Activated T-helper 17 cell treated with anti-CD3 and anti-CD28 coated beads, Interleukin-2, amount 50 U/mL, for 72 hours (primary cell): Measurements from ENCODE around the gene GABRB3. TPM values are rescaled to one million over a fixed set of nuclear protein-coding genes. Genes with fewer than 3 reads are reported as not detected.

Source experiments
- ATAC-seq: fragments of 150-1000 bp; cut with Tn5 transposase; replicated peaks from 2 replicates; pipeline ENCODE4 v1.10.0; 2021; ENCODE audit warnings: mild to moderate bottlenecking, moderate library complexity
- H3K27ac Mint-ChIP-seq: one replicate; pipeline ENCODE4 v1.8.0; 2022; ENCODE audit warnings: mixed read lengths
- H3K27me3 Mint-ChIP-seq: one replicate; pipeline ENCODE4 v1.8.0; 2022; ENCODE audit warnings: mixed read lengths
- H3K36me3 Mint-ChIP-seq: one replicate; pipeline ENCODE4 v1.8.0; 2022; ENCODE audit warnings: low read depth, mild to moderate bottlenecking, mixed read lengths
- H3K4me1 Mint-ChIP-seq: one replicate; pipeline ENCODE4 v1.8.0; 2022; ENCODE audit warnings: mixed read lengths
- H3K4me3 Mint-ChIP-seq: one replicate; pipeline ENCODE4 v1.8.0; 2022; ENCODE audit warnings: mild to moderate bottlenecking, mixed read lengths
- H3K9me3 Mint-ChIP-seq: one replicate; pipeline ENCODE4 v1.8.0; 2022; ENCODE audit warnings: mixed read lengths
- total RNA-seq, 2 donors: library from RNA; stranded (reverse); gene quantifications; one replicate each; pipeline ENCODE4 v1.2.3, GENCODE V29; 2022

Gene GABRB3
- total RNA-seq, 2 donors from 2014 or later = 0.32 TPM; not detected in 1

GRCh38 chr15:26615188-26615926 lies 157.5 kb downstream of the GABRB3 start:
- no peak overlapping the region for H3K27ac Mint-ChIP-seq
- H3K36me3 Mint-ChIP-seq = no peaks in the 10 kb centered on the region
- no peak for ATAC-seq
- H3K9me3 Mint-ChIP-seq = peaks cover 16% of the 10 kb centered on the region
- H3K27me3 Mint-ChIP-seq = no peaks in the 10 kb centered on the region
- H3K4me3 Mint-ChIP-seq = no peak overlapping the region
- H3K4me1 Mint-ChIP-seq = no peaks in the 10 kb centered on the region

- Mint-ChIP-seq H3K4me1 (no peaks in the 10 kb centered on the region), H3K27ac (no peak overlapping the region), H3K9me3 (peaks cover 17% of the 10 kb centered on the region), H3K4me3 (no peak overlapping the region), H3K36me3 (no peaks in the 10 kb centered on the region), H3K27me3 (no peaks in the 10 kb centered on the region)
- no peak for ATAC-seq
These were observed 158.1 kb downstream of the GABRB3 start for GRCh38 chr15:26614734-26615133.

GRCh38 chr15:26598704-26599103 lies 174.2 kb downstream of the GABRB3 start:
- H3K36me3 Mint-ChIP-seq = no peaks in the 10 kb centered on the region
- no peak overlapping the region for H3K27ac Mint-ChIP-seq
- H3K27me3 Mint-ChIP-seq = no peaks in the 10 kb centered on the region
- no peaks in the 10 kb centered on the region for H3K4me1 Mint-ChIP-seq
- no peak overlapping the region for H3K4me3 Mint-ChIP-seq
- ATAC-seq = no peak
- peaks cover 27% of the 10 kb centered on the region for H3K9me3 Mint-ChIP-seq

- no peak for ATAC-seq
- no peak overlapping the region for H3K4me3 Mint-ChIP-seq
These were observed 177.3 kb downstream of the GABRB3 start for GRCh38 chr15:26595611-26596010.

GRCh38 chr15:26590676-26591075 lies 182.2 kb downstream of the GABRB3 start:
- peaks cover 7% of the 10 kb centered on the region for H3K9me3 Mint-ChIP-seq
- no peak for ATAC-seq
- H3K36me3 Mint-ChIP-seq = no peaks in the 10 kb centered on the region
- no peak overlapping the region for H3K4me3 Mint-ChIP-seq
- no peaks in the 10 kb centered on the region for H3K4me1 Mint-ChIP-seq
- H3K27ac Mint-ChIP-seq = no peak overlapping the region
- no peaks in the 10 kb centered on the region for H3K27me3 Mint-ChIP-seq

More at GRCh38 chr15:26595611-26596010, 177.3 kb downstream of the GABRB3 start:
- H3K4me1 Mint-ChIP-seq = no peaks in the 10 kb centered on the region
- no peaks in the 10 kb centered on the region for H3K36me3 Mint-ChIP-seq
- no peak overlapping the region for H3K27ac Mint-ChIP-seq
- H3K9me3 Mint-ChIP-seq = peaks cover 14% of the 10 kb centered on the region
- no peaks in the 10 kb centered on the region for H3K27me3 Mint-ChIP-seq

GRCh38 chr15:26582840-26583239 lies 190.0 kb downstream of the GABRB3 start:
- Mint-ChIP-seq H3K27me3 (no peaks in the 10 kb centered on the region), H3K27ac (no peak overlapping the region), H3K4me3 (no peak overlapping the region), H3K36me3 (no peaks in the 10 kb centered on the region), H3K9me3 (peaks cover 18% of the 10 kb centered on the region), H3K4me1 (no peaks in the 10 kb centered on the region)
- ATAC-seq = no peak

GRCh38 chr15:26580943-26581342 lies 191.9 kb downstream of the GABRB3 start:
- H3K27me3 Mint-ChIP-seq = no peaks in the 10 kb centered on the region
- ATAC-seq = no peak
- H3K4me1 Mint-ChIP-seq = no peaks in the 10 kb centered on the region
- H3K27ac Mint-ChIP-seq = no peak overlapping the region
- H3K9me3 Mint-ChIP-seq = peaks cover 17% of the 10 kb centered on the region
- H3K36me3 Mint-ChIP-seq = no peaks in the 10 kb centered on the region
- H3K4me3 Mint-ChIP-seq = no peak overlapping the region

- no peak for ATAC-seq
- Mint-ChIP-seq H3K27me3 (no peaks in the 10 kb centered on the region), H3K4me1 (no peaks in the 10 kb centered on the region), H3K27ac (no peak overlapping the region), H3K4me3 (no peak overlapping the region), H3K9me3 (peaks cover 3% of the 10 kb centered on the region), H3K36me3 (no peaks in the 10 kb centered on the region)
These were observed 200.1 kb downstream of the GABRB3 start for GRCh38 chr15:26572602-26573350.

- Mint-ChIP-seq H3K9me3 (peaks cover 3% of the 10 kb centered on the region), H3K27ac (no peak overlapping the region), H3K36me3 (no peaks in the 10 kb centered on the region), H3K27me3 (no peaks in the 10 kb centered on the region), H3K4me3 (no peak overlapping the region), H3K4me1 (no peaks in the 10 kb centered on the region)
- ATAC-seq = no peak
These were observed 201.5 kb downstream of the GABRB3 start for GRCh38 chr15:26571346-26571745.

GRCh38 chr15:26565542-26565941 lies 207.3 kb downstream of the GABRB3 start:
- H3K9me3 Mint-ChIP-seq = peaks cover 2% of the 10 kb centered on the region
- no peak for ATAC-seq
- no peak overlapping the region for H3K4me3 Mint-ChIP-seq
- H3K27ac Mint-ChIP-seq = no peak overlapping the region
- no peaks in the 10 kb centered on the region for H3K36me3 Mint-ChIP-seq
- no peaks in the 10 kb centered on the region for H3K4me1 Mint-ChIP-seq
- H3K27me3 Mint-ChIP-seq = no peaks in the 10 kb centered on the region

GRCh38 chr15:26564361-26564760 lies 208.5 kb downstream of the GABRB3 start:
- Mint-ChIP-seq H3K4me3 (no peak overlapping the region), H3K27ac (no peak overlapping the region), H3K36me3 (no peaks in the 10 kb centered on the region), H3K27me3 (no peaks in the 10 kb centered on the region), H3K4me1 (no peaks in the 10 kb centered on the region), H3K9me3 (no peaks in the 10 kb centered on the region)
- no peak for ATAC-seq

- Mint-ChIP-seq H3K27ac (no peak overlapping the region), H3K9me3 (no peaks in the 10 kb centered on the region), H3K4me1 (no peaks in the 10 kb centered on the region), H3K27me3 (no peaks in the 10 kb centered on the region), H3K4me3 (no peak overlapping the region), H3K36me3 (no peaks in the 10 kb centered on the region)
- no peak for ATAC-seq
These were observed 210.5 kb downstream of the GABRB3 start for GRCh38 chr15:26562336-26562735.

- H3K36me3 Mint-ChIP-seq = no peaks in the 10 kb centered on the region
- peaks cover 2% of the 10 kb centered on the region for H3K9me3 Mint-ChIP-seq
- H3K4me3 Mint-ChIP-seq = no peak overlapping the region
- no peaks in the 10 kb centered on the region for H3K4me1 Mint-ChIP-seq
- H3K27me3 Mint-ChIP-seq = no peaks in the 10 kb centered on the region
- no peak for ATAC-seq
- no peak overlapping the region for H3K27ac Mint-ChIP-seq
These were observed 211.0 kb downstream of the GABRB3 start for GRCh38 chr15:26561896-26562295.

GRCh38 chr15:26561130-26561529 lies 211.7 kb downstream of the GABRB3 start:
- no peaks in the 10 kb centered on the region for H3K27me3 Mint-ChIP-seq
- no peak overlapping the region for H3K4me3 Mint-ChIP-seq
- H3K9me3 Mint-ChIP-seq = peaks cover 10% of the 10 kb centered on the region
- ATAC-seq = no peak
- no peaks in the 10 kb centered on the region for H3K4me1 Mint-ChIP-seq
- H3K36me3 Mint-ChIP-seq = no peaks in the 10 kb centered on the region
- H3K27ac Mint-ChIP-seq = no peak overlapping the region

GRCh38 chr15:26555898-26556297 lies 217.0 kb downstream of the GABRB3 start:
- Mint-ChIP-seq H3K36me3 (no peaks in the 10 kb centered on the region), H3K4me1 (no peaks in the 10 kb centered on the region), H3K4me3 (no peak overlapping the region), H3K9me3 (peaks cover 11% of the 10 kb centered on the region), H3K27ac (no peak overlapping the region), H3K27me3 (no peaks in the 10 kb centered on the region)
- ATAC-seq = no peak
